IMR-90 (cell line): ENCODE results near the gene RETREG1.

Source experiments
- BHLHE40 ChIP-seq: fragments of 150-350 bp; IDR thresholded peaks from 2 replicates; pipeline ENCODE4 v1.6.1; 2016; ENCODE audit warnings: mild to moderate bottlenecking, low read depth, low read length
- CEBPB ChIP-seq: IDR thresholded peaks from 2 replicates; pipeline ENCODE4 v1.6.1; 2012; ENCODE audit warnings: low read depth, low read length, improper control_type of control experiment
- CHD1 ChIP-seq: IDR thresholded peaks from 2 replicates; pipeline ENCODE4 v1.6.1; 2012; ENCODE audit warnings: low read depth, low read length, improper control_type of control experiment
- FOS ChIP-seq: fragments of 150-350 bp; IDR thresholded peaks from 2 replicates; pipeline ENCODE4 v1.6.1; 2016; ENCODE audit warnings: low read depth, low read length
- MAZ ChIP-seq: IDR thresholded peaks from 2 replicates; pipeline ENCODE4 v1.6.1; 2012; ENCODE audit warnings: low read depth, mild to moderate bottlenecking, low read length, improper control_type of control experiment, moderate library complexity, borderline replicate concordance
- MXI1 ChIP-seq: IDR thresholded peaks from 2 replicates; pipeline ENCODE4 v1.6.1; 2012; ENCODE audit warnings: low read depth, mild to moderate bottlenecking, low read length, moderate library complexity, borderline replicate concordance
- POLR2A ChIP-seq: IDR thresholded peaks from 2 replicates; pipeline ENCODE4 v1.6.1; 2012; ENCODE audit warnings: mild to moderate bottlenecking, low read depth, low read length
- RAD21 ChIP-seq: IDR thresholded peaks from 2 replicates; pipeline ENCODE4 v1.6.1; 2012; ENCODE audit warnings: low read length, improper control_type of control experiment
- RCOR1 ChIP-seq: IDR thresholded peaks from 2 replicates; pipeline ENCODE4 v1.6.1; 2012; ENCODE audit warnings: mild to moderate bottlenecking, low read length, improper control_type of control experiment; ENCODE audit not compliant: insufficient replicate concordance
- RFX5 ChIP-seq: IDR thresholded peaks from 2 replicates; pipeline ENCODE4 v1.8.0; 2012; ENCODE audit warnings: low read depth, mild to moderate bottlenecking, low read length, moderate library complexity
- SMC3 ChIP-seq: fragments of 150-350 bp; IDR thresholded peaks from 2 replicates; pipeline ENCODE4 v1.6.1; 2016; ENCODE audit warnings: low read depth, mild to moderate bottlenecking, antibody characterized with exemption, low read length, moderate library complexity
- TF ChIP-seq, protein P1 (sequence below): conservative IDR thresholded peaks from 2 replicates; pipeline ENCODE4 v1.5.1; 2012; ENCODE audit warnings: mild to moderate bottlenecking, low read depth, low read length, improper control_type of control experiment
- TF ChIP-seq, protein P2 (sequence below): fragments of 150-350 bp; IDR thresholded peaks from 2 replicates; pipeline ENCODE4 v1.6.1; 2017; ENCODE audit warnings: mild to moderate bottlenecking, antibody characterized with exemption, low read length, low read depth
- TF ChIP-seq, protein P3 (sequence below): fragments of 150-350 bp; IDR thresholded peaks from 2 replicates; pipeline ENCODE4 v1.6.1; 2016; ENCODE audit warnings: low read depth, mild to moderate bottlenecking, low read length, moderate library complexity, borderline replicate concordance

DNA sequence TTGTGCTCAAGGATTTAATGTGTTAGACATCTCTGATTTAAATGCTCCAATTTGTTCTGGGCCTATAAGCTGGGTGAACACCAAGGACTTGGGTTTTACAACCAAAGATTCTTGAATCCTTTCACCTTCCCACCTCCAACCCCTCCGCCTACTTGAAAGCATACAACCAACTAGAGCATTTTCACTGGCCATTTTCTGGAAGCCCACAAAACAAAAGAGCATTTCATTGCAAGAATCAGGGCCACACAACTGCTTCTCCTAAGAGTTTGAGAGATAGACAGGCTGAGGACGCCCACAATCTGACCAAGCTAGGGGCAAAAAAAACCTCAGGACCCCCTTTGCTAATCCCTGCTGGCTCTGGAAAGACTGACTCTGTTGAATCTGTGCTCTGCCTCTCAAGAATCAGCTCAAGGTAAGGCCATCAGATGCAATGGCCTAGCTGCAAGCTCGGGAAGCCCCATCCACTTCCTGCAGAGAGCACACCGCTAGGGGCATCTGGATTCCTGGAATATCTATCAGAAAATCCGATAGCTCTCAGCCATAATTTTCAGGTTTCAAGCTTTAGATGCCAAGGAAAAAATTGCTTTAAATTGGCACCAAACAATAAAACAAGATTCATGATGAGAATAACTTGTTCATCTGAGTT is 57.7 kb downstream of the RETREG1 start:
- TF ChIP-seq, protein P1, sequence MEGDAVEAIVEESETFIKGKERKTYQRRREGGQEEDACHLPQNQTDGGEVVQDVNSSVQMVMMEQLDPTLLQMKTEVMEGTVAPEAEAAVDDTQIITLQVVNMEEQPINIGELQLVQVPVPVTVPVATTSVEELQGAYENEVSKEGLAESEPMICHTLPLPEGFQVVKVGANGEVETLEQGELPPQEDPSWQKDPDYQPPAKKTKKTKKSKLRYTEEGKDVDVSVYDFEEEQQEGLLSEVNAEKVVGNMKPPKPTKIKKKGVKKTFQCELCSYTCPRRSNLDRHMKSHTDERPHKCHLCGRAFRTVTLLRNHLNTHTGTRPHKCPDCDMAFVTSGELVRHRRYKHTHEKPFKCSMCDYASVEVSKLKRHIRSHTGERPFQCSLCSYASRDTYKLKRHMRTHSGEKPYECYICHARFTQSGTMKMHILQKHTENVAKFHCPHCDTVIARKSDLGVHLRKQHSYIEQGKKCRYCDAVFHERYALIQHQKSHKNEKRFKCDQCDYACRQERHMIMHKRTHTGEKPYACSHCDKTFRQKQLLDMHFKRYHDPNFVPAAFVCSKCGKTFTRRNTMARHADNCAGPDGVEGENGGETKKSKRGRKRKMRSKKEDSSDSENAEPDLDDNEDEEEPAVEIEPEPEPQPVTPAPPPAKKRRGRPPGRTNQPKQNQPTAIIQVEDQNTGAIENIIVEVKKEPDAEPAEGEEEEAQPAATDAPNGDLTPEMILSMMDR, result no peak
- TF ChIP-seq BHLHE40, result no peak
- TF ChIP-seq FOS, result no peak
- TF ChIP-seq CEBPB, result no peak
- TF ChIP-seq SMC3, result no peak
- TF ChIP-seq RAD21, result no peak
- TF ChIP-seq POLR2A, result no peak
- no peak for TF ChIP-seq RCOR1
- TF ChIP-seq, protein P2, sequence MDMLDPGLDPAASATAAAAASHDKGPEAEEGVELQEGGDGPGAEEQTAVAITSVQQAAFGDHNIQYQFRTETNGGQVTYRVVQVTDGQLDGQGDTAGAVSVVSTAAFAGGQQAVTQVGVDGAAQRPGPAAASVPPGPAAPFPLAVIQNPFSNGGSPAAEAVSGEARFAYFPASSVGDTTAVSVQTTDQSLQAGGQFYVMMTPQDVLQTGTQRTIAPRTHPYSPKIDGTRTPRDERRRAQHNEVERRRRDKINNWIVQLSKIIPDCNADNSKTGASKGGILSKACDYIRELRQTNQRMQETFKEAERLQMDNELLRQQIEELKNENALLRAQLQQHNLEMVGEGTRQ, result no peak
- TF ChIP-seq MXI1, result no peak
- TF ChIP-seq RFX5, result no peak
- no peak for TF ChIP-seq MAZ
- no peak for TF ChIP-seq CHD1
- TF ChIP-seq, protein P3, sequence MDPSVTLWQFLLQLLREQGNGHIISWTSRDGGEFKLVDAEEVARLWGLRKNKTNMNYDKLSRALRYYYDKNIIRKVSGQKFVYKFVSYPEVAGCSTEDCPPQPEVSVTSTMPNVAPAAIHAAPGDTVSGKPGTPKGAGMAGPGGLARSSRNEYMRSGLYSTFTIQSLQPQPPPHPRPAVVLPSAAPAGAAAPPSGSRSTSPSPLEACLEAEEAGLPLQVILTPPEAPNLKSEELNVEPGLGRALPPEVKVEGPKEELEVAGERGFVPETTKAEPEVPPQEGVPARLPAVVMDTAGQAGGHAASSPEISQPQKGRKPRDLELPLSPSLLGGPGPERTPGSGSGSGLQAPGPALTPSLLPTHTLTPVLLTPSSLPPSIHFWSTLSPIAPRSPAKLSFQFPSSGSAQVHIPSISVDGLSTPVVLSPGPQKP, result no peak
